Spleen (tissue), 7 donors: ENCODE results near the gene SLC25A10.

Experiments used
- POLR2A ChIP-seq, 3 donors: fragments of 450-650 bp; IDR thresholded peaks; one replicate each; pipeline ENCODE4 v1.5.1; 2017; ENCODE audit warnings: antibody characterized with exemption in 3 of 3, mild to moderate bottlenecking in 1 of 3
- TF ChIP-seq, protein P1 (sequence below), 11 experiments: fragments of 200-600 bp in 7 of 11; fragments of 450-650 bp in 4 of 11; sonication (generic) in 4 of 11; IDR thresholded peaks in 8 of 11; conservative IDR thresholded peaks in 3 of 11; 1 replicate in 7 of 11; 2 replicates in 4 of 11; pipeline versions ENCODE4 v1.4.0 to v1.8.0; 2016 to 2021; ENCODE audit warnings: antibody characterized with exemption in 11 of 11, inconsistent platforms in 4 of 11, mild to moderate bottlenecking in 1 of 11
- donor health status: DM: no; HTN: no; CAD: no; lungs with moderate emphysema.
- donor health status: DM: no; HTN: no; CAD: no.
- donor health status: DM: no; HTN: no; CAD: no.

DNA sequence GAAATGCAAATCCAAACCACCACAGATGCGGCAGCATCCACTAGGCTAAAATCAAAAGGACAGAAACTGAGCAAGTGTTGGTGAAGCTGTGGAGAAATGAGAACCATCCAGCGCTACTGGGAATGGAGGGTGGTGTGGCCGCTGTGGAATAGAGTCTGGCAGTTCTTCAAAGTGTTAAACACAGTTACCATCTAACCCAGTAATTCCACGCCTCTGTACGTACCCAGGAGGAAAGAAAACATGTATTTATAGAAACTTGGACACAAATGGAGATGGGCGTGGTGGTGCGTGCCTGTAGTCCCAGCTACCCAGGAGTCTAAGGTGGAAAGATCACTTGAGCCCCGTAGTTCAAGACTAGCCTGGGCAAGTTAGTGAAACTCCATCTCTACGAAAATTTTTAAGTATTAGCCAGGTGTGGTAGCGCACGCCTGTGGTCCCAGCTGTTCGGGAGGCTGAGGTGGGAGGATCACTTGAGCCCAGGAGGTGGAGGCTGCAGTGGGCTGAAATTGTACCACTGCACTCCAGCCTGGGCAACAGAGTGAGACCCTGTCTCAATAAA lies 11.6 kb downstream of the SLC25A10 start:
- TF ChIP-seq, protein P1, sequence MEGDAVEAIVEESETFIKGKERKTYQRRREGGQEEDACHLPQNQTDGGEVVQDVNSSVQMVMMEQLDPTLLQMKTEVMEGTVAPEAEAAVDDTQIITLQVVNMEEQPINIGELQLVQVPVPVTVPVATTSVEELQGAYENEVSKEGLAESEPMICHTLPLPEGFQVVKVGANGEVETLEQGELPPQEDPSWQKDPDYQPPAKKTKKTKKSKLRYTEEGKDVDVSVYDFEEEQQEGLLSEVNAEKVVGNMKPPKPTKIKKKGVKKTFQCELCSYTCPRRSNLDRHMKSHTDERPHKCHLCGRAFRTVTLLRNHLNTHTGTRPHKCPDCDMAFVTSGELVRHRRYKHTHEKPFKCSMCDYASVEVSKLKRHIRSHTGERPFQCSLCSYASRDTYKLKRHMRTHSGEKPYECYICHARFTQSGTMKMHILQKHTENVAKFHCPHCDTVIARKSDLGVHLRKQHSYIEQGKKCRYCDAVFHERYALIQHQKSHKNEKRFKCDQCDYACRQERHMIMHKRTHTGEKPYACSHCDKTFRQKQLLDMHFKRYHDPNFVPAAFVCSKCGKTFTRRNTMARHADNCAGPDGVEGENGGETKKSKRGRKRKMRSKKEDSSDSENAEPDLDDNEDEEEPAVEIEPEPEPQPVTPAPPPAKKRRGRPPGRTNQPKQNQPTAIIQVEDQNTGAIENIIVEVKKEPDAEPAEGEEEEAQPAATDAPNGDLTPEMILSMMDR (IDR thresholded peaks at IDR 0.05 in 8 of 11, conservative IDR thresholded peaks at IDR 0.05 in 3 of 11): no peak
- no peak for TF ChIP-seq POLR2A (IDR thresholded peaks at IDR 0.05)
